NCI-H510A treated with DMSO at 0.1 percent for 48 hours (cell line): ENCODE data around the gene LUZP2.
"Not testable (repeated sequence)": the region's sequence is repeated elsewhere in the genome, so short reads cannot be mapped to it uniquely, and the experiment has no call there.

Experiments used
- DNase-seq: peaks from one replicate; lab custom pipeline; 2025; lab: John Stamatoyannopoulos, UW

The LUZP2 gene

GRCh38 chr11:24900960-24901549 lies 404.2 kb downstream of the LUZP2 start:
- no peak for DNase-seq

- no peak for DNase-seq
These were observed 406.7 kb downstream of the LUZP2 start for GRCh38 chr11:24903555-24903954.

GRCh38 chr11:24925091-24925490 lies 428.2 kb downstream of the LUZP2 start:
- no peak for DNase-seq

GRCh38 chr11:24932110-24933000 lies 435.5 kb downstream of the LUZP2 start:
- peak; percentile 73 for DNase-seq

DNA sequence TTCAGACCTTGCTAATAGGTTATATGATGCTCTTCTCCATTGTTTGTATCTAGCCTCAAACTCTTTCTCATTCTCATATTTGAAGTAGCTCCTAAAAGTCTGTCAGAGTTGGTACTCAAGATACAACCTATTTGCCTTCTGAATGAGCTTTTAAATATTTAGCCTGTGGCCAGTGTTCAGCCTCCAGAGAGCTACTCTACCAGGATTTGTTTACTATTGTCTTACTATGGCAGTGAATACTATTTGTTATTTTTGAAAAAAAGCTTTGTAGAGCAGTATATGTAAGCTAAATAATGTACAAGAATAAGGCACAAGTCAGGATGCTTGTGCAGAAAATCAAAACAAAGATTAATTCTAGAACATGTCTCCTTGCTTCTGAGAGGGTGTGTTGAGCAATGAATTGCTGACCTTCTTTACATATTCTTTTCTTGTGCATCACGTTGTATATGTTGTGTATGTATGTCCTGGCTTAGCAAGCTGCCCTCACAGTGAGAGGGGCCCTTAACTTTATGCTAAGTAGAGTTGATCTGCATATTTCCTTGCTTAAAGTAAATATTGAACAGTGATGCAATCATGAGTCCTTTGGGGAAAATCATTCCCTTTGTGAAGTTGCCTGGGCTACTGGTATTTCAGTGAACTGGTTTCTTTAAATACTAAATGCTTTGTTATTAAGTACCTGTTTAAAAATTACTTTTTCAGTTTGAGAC lies 438.0 kb downstream of the LUZP2 start:
- DNase-seq = no peak

DNA sequence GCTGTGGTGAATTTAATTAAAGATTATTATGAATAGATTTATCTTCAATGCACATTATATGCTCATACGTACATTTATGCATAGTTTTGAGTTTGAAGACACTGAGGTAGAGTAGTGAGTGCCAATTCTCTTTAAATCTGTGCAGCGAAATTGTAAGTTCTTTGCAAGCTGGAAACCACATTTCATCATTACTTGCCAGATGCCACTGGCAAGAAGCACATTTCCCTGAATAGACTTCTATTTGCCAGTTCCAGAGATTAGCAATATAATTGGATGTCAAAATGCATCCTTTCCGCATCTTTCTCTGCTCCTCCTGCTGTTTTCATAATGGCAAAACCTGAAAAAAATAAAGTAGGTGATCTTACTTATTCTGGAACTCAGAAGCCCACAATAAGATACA lies 448.0 kb downstream of the LUZP2 start:
- no peak for DNase-seq

DNA sequence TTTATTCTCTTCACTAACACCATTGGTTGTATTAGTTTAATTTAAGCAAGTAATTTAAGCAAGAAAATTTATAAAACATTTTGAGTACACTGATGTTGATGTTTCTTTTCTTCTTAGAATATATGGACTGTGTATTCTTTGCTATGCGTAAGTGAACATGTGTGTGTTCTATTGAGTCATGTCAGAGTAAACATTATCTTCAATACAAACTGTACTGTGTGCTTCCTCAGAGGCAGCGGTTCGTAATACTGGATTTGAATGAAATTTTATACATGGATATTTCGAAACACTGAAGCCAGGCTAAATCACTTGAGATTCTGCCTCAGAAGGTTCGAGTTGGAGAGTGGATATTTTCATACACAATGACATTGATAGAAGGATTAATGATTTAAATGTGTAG lies 452.6 kb downstream of the LUZP2 start:
- DNase-seq = peak; percentile 3

DNA sequence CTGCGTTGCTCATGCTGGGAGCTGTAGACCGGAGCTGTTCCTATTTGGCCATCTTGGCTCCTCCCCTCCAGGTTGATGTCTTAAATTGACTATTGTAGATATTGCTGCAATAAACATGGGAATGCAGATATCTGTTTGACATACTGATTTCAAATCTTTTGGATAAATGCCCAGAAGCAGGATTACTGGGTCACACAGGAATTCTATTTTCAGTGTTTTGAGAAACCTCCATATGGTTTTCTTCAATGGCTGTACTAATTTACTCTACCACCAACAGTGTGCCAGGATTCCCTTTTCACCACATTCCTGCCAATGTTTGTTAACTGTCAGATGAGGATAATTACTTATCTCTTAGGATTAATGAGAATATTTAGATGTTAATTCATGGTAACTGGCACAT lies 467.0 kb downstream of the LUZP2 start:
- no peak for DNase-seq

DNA sequence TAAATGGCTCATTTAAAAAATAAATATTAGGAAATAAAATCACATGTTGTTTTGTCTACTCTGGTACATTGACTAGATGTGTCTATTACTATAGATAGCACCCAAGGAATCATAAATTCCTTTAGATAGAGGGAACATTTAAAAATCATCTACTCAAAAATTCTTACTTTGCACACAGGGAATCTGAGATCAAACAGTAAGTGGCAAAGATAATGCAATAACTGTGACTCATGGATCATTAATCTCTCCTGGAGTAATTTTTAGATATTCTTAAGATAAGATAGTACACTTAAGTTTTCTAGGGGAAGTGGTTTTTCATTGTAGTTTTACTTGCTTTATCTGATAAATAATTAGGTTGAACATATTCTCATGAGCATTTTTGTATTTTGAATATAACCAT lies 468.9 kb downstream of the LUZP2 start:
- DNase-seq = no peak

- DNase-seq = not testable (repeated sequence)
These were observed 497.1 kb downstream of the LUZP2 start for GRCh38 chr11:24993903-24994302.

GRCh38 chr11:24999929-25000328 lies 503.1 kb downstream of the LUZP2 start:
- DNase-seq = not testable (repeated sequence)

DNA sequence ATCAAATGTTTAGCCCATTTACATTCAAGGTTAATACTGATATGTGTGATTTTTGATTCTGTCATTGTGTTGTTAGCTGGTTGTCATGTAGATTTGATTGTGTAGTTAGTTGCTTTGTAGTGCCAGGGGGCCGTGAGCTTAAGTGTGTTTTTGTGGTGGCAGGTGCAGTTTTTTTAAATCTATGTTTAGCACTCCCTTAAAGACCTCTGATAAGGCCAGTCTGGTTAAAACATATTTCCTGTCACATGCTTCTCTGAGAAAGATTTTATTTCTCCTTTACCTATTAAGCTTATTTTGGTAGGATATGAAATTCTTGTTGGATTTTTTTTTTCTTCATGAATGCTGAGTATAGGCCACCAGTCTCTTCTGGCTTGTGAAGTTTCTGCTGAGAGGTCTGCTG lies 540.6 kb downstream of the LUZP2 start:
- no peak for DNase-seq

DNA sequence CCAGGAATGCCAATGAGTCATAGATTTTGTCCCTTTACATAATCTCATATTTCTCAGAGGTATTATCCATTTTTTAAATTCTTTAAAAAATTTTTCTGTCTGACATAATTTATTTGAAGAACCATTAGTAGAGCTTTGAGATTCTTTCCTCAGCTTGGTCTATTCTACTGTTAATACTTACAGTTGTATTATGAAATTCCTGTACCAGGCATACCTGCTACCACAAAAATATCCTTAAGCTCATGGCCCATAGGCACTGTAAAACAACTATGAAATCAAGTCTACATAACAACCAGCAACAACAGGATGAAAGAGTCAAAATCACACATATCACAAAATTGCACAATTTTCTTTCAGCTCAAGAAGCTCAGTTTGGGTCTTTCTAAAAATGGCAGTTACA lies 541.3 kb downstream of the LUZP2 start:
- no peak for DNase-seq

- DNase-seq = no peak
These were observed 542.3 kb downstream of the LUZP2 start for GRCh38 chr11:25039165-25039564.

GRCh38 chr11:25048632-25049031 lies 551.8 kb downstream of the LUZP2 start:
- DNase-seq = no peak

GRCh38 chr11:25052844-25053243 lies 556.0 kb downstream of the LUZP2 start:
- no peak for DNase-seq

DNA sequence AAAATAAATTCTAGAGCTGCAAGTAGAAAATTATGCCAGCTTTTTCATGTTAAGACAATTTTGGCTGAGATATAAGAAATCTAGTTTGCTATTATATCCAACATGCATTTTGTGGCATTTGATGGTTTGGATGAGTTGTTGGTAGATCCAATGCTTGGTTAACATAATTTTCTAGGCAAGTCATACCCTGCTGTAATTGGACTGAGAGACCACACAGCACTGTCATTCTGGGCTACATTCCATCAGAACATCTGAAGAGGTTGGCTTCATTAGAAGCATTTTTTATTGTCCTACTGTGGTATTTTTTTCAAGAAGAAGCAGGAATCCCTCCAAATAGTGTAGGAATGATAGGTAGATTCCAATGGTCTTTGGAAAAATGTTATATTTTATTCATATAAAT lies 561.0 kb downstream of the LUZP2 start:
- no peak for DNase-seq

DNA sequence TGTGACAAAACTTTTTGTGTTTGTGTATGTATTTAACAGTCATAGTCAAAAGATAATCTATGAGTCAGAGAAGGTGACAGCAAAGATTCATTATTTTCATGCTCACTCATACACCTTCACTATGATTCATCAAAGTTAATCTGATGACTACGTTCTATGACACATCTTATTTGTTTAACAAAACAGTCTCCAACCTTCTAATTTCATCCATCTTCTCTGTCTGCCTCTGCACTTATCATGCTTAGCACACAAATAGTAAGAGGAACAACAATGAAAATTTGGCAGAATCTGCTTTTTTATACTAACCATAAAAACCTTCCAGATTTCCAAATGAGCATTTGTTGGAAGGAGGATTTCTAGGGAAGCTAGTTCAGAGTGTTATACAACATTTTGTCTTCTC lies 568.9 kb downstream of the LUZP2 start:
- DNase-seq = no peak

- DNase-seq = no peak
These were observed 569.9 kb downstream of the LUZP2 start for GRCh38 chr11:25066706-25067105.

DNA sequence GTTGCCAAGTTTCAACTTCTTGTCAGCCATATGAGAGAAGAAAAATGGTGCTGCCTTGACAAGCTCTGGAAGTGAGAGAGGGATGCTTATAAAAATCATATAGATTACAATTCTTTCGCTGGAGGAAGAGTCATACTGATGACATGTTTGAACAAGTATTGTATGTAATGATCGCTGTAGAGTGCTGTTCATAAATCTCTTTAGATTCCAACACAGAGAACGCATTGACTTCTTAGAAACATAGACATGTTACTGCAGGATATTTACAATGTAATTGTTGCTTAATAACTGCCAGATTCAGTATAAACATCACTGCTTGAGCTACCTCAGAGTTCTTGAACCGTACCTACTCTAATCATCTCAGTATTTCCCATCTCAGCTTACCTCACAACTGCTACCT lies 571.6 kb downstream of the LUZP2 start:
- DNase-seq = no peak

GRCh38 chr11:25094085-25094802 lies 597.4 kb downstream of the LUZP2 start:
- DNase-seq = no peak

GRCh38 chr11:25119416-25119815 lies 622.6 kb downstream of the LUZP2 start:
- no peak for DNase-seq
